ENCODE results near the gene IP6K1. TPM values are rescaled to one million over a fixed set of nuclear protein-coding genes. Genes with fewer than 3 reads are reported as not detected.

The IP6K1 gene
- total and polyA plus RNA-seq, 10 of the 15 experiments (the other 5 are each of a cell fraction or from before 2014, with no cell fraction given) = 1.3 to 30.6 (median 18.2) TPM

GRCh38 chr3:49804141-49805041 lies 18.0 kb upstream of the IP6K1 start (continued):
- TF ChIP-seq IRF5 (IDR thresholded peaks at IDR 0.05; ENCODE audit: borderline replicate concordance) (no peak), CBX5 (IDR thresholded peaks at IDR 0.05; ENCODE audit: low read depth) (no peak), SPI1 (IDR thresholded peaks at IDR 0.05; ENCODE audit: borderline replicate concordance, insufficient read depth, low read depth, low read length) (no peak), PAX5 (IDR thresholded peaks at IDR 0.05; ENCODE audit: borderline replicate concordance, low read depth, low read length) (no peak)

DNA sequence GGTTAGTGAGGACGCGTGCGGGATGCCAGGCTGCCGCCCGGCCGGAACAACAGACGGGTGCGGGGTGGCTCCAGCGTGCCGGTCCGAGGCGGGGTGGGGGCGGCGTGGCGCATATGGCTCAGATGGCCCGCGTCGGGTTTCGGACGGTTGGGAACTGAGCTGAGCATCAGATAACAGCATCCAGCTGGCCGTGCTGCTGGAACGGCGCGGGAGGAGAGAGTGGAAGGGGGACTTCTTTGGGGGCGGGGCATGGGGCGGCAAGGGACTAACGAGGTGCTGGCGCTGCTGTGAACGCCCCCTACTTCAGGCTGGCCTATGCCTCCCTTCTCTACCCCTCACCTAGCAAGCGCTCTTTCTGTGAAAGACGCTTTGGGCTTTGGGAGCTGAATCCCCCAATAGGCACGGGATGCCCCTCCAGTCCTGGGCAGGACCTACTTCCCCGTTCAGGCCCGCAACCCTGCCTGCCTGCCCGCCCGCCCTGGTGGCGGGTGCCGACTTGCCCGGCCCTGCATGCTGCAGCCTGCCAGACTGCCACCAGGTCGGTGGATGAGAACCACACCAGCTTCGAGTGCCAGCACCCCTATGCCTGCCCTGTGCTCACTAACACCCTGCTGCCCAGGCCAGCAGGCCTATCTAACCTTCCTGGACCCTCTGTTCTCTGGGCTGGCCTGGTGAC lies 17.3 kb upstream of the IP6K1 start:
- H2AFZ ChIP-seq (ENCODE audit: control insufficient read depth, low read depth, low read length) = peak overlapping the region; percentile 97
- SMC1A ChIA-PET (ENCODE audit: uncharacterized antibody, unreplicated experiment) = interaction anchor here (1.1 to 9.4 kb wide), 6 partner anchors 10 to 126 kb away, joined by 3 to 146 read pairs (median 6); partner anchors contain the start of genes MON1A and UBA7
- ATAC-seq (peak; percentile 27), FAIRE-seq (no peak), DNase-seq (ENCODE audit: low read depth, low spot score) (no peak)
- WGBS (ENCODE audit: insufficient coverage, insufficient replicate concordance, low lambda C conversion rate, missing lambda C conversion rate) = under 1% methylated on average over 33 of the region's 41 CpGs
- H3K9ac ChIP-seq (ENCODE audit: control insufficient read depth, insufficient read depth, low read length) = peak overlapping the region; percentile 75; the same call in 1 of the 2 replicates
- H4K20me1 ChIP-seq (ENCODE audit: control insufficient read depth, insufficient read depth) = no peaks in the 10 kb centered on the region
- 0 out of 4 replicates have a peak, but pooled peaks of 1 of the 2 experiments have one; percentile 9 for TF ChIP-seq BHLHE40 (IDR thresholded peaks at IDR 0.05; ENCODE audit: borderline replicate concordance in 1 of 2, low read depth in 2 of 2, low read length in 1 of 2)
- TF ChIP-seq BACH1 (IDR thresholded peaks at IDR 0.05; ENCODE audit: borderline replicate concordance) = no peak
- POLR2A ChIA-PET = interaction anchor here (0.5 to 2.7 kb wide), 13 partner anchors 7 to 143 kb away, joined by 3 to 21 read pairs (median 5); partner anchors contain the start of genes IP6K1 and UBA7
- no peak overlapping the region for H3K27ac ChIP-seq (ENCODE audit: control insufficient read depth, insufficient read depth)
- peak overlapping the region; percentile 98 for H3K4me3 ChIP-seq
- peak overlapping the region; percentile 94 for H3K4me2 ChIP-seq (ENCODE audit: control insufficient read depth, insufficient read depth)
- H3K4me1 ChIP-seq (ENCODE audit: control insufficient read depth, insufficient read depth, low read length) = peaks cover 43% of the 10 kb centered on the region
- CTCF ChIA-PET = interaction anchor here (0.6 to 12.0 kb wide), 15 partner anchors 13 to 264 kb away, joined by 3 to 327 read pairs (median 8); partner anchors contain the start of genes IP6K1, MST1R, TRAIP and UBA7
- intact Hi-C loops (cut with micrococcal nuclease; ENCODE audit: unreplicated experiment) (loop anchor here (2.0 kb wide), 1 partner anchor 103 kb away; no protein-coding TSS in a partner anchor), in situ Hi-C loops (cut with MboI) (loop anchor here (5.0 kb wide), 1 partner anchor 104 kb away; no protein-coding TSS in a partner anchor)
- no peaks in the 10 kb centered on the region; the same call in 1 of the 2 replicates for H3K79me2 ChIP-seq (ENCODE audit: control insufficient read depth, insufficient read depth, low read length)
- no peaks in the 10 kb centered on the region for H3K36me3 ChIP-seq (ENCODE audit: control insufficient read depth in 2 of 2, insufficient read depth in 2 of 2, low read length in 1 of 2)
- H3K27me3 ChIP-seq (replicated peaks in 1 of 2; ENCODE audit: control insufficient read depth in 2 of 2, insufficient read depth in 2 of 2, low read length in 1 of 2) = no peaks in the 10 kb centered on the region; a peak in 1 of 4 replicates
- BruUV-seq (replicated peaks) = no TSS peak
- RAD21 ChIA-PET (ENCODE audit: unreplicated experiment) = interaction anchor here (0.6 to 8.0 kb wide), 26 partner anchors 10 to 797 kb away, joined by 3 to 182 read pairs (median 4); partner anchors contain the start of genes AMIGO3, IP6K1, MON1A and MST1R
- H3K9me3 ChIP-seq (replicated peaks; ENCODE audit: control insufficient read depth, insufficient read depth, low read length) = no peaks in the 10 kb centered on the region
